Heart left ventricle (tissue), 16 donors: Measurements from ENCODE around the gene LRRC26. TPM values are rescaled to one million over a fixed set of nuclear protein-coding genes. Genes with fewer than 3 reads are reported as not detected.
A peak's percentile ranks its signal among the peaks of the same experiment; 100 is the strongest.

Source experiments
- ATAC-seq, 4 donors: fragments of 200-7000 bp; cut with Tn5 transposase; one replicate each; pipeline ENCODE4 v1.9.1; 2020 to 2022; ENCODE audit warnings: moderate library complexity in 4 of 4, mild to moderate bottlenecking in 3 of 4, moderate number of reproducible peaks in 1 of 4
- DNase-seq, 5 donors: peaks; one replicate each; pipeline ENCODE4 v3.0.0-alpha.2; 2020
- H3K27ac ChIP-seq, 12 donors: fragments of 200-600 bp; sonication (generic) in 4 of 12; one replicate each; pipeline versions ENCODE4 v1.5.0 to v1.8.0; 2016 to 2022; ENCODE audit warnings: mild to moderate bottlenecking in 2 of 12
- H3K27me3 ChIP-seq, 9 donors: fragments of 200-600 bp; sonication (generic) in 2 of 9; one replicate each; pipeline versions ENCODE4 v1.5.1 to v1.8.0; 2016 to 2022; ENCODE audit warnings: mild to moderate bottlenecking in 3 of 9
- H3K36me3 ChIP-seq, 9 donors: fragments of 200-600 bp; sonication (generic) in 2 of 9; one replicate each; pipeline versions ENCODE4 v1.5.0 to v1.8.0; 2018 to 2022; ENCODE audit warnings: mild to moderate bottlenecking in 2 of 9
- H3K4me1 ChIP-seq, 12 donors: fragments of 200-600 bp; sonication (generic) in 4 of 12; one replicate each; pipeline versions ENCODE4 v1.5.0 to v1.8.0; 2016 to 2022; ENCODE audit warnings: mild to moderate bottlenecking in 3 of 12
- H3K4me3 ChIP-seq, 12 donors: fragments of 200-600 bp; sonication (generic) in 4 of 12; one replicate each; pipeline versions ENCODE4 v1.5.0 to v1.8.0; 2017 to 2022; ENCODE audit warnings: mild to moderate bottlenecking in 9 of 12, moderate library complexity in 4 of 12
- H3K9me3 ChIP-seq, 12 donors: fragments of 200-600 bp; sonication (generic) in 4 of 12; one replicate each; pipeline versions ENCODE4 v1.5.0 to v1.8.0; 2016 to 2022; ENCODE audit warnings: mild to moderate bottlenecking in 1 of 12
- POLR2A ChIP-seq, 2 donors: fragments of 450-650 bp; IDR thresholded peaks; one replicate each; pipeline ENCODE4 v1.6.1; 2017; ENCODE audit warnings: antibody characterized with exemption in 2 of 2, mild to moderate bottlenecking in 2 of 2, moderate library complexity in 2 of 2
- WGBS, 4 donors: extraction: QIAGEN DNeasy Blood & Tissue Kit in 2 of 4; methylation state at CpG; one replicate each; pipeline versions ENCODE4 v1.1.5 to v1.1.7; 2013 to 2018; 5-methylcytosine and 5-hydroxymethylcytosine counted together
- intact Hi-C, 10 donors: fragments of 100-400 bp; cut with DNase I; formaldehyde crosslinking; loops; one replicate each; pipeline versions ENCODE4 v1.11.1 to v1.14.2; 2022
- polyA plus RNA-seq, 2 donors: library from polyadenylated mRNA; stranded (reverse); fragments of 200-250 nt; gene quantifications; one replicate each; pipeline ENCODE4 v1.2.3, GENCODE V29; 2013
- total RNA-seq, 9 donors: library from RNA; depleted of rRNA in 2 of 9; stranded (reverse); fragments of >200 nt in 2 of 9; fragmentation: NEBNext Ultra II Directional in 3 of 9; extraction: Animal tissue kit (Norgen Biotek cat#: 25700) in 3 of 9; gene quantifications; one replicate each; pipeline versions ENCODE4 v1.1.0 to v1.2.4, GENCODE V29; 2016 to 2023
- TF ChIP-seq, protein P1 (sequence below), 12 donors: fragments of 200-600 bp; sonication (generic) in 4 of 12; IDR thresholded peaks; one replicate each; pipeline versions ENCODE4 v1.5.0 to v1.8.0; 2018 to 2022; ENCODE audit warnings: antibody characterized with exemption in 12 of 12, mild to moderate bottlenecking in 5 of 12
- donor health status: ischemic (EF 13 %, LVEDD 7.1; RV severe dilation, severe dysfunction).
- donor health status: healthy with polysubstance abuse.
- donor health status: DM: no; HTN: yes; CAD: no.
- donor health status: DM: no; HTN: no; CAD: no.
- donor health status: ischemic (EF 25% LVEDD 6.9; RV normal size, moderate dysfunction).
- donor health status: ischemic (EF 25% LVEDD 5.7; RV mildly dilated, moderate dysfunction).
- donor health status: healthy.
- donor health status: DM: yes; HTN: yes; CAD: no.
- donor health status: ischemic (EF 35%, LVEDD 5.7; RV mildly dilated, moderate dysfunction).
- donor health status: nonischemic (EF 11% LVEDD 7.7; RV severe dilation, severe dysfunction).
- donor health status: DM: yes; HTN: yes; CAD: no.
- donor health status: PGD.
- donor health status: ischemic (EF 29% LVEDD 5.4; RV normal size, mild dysfunction).
- donor health status: nonischemic (EF 23%, LVEDD 6.1; RV moderate dilation, normal function).

The LRRC26 gene
- total and polyA plus RNA-seq, 11 donors: not detected

DNA sequence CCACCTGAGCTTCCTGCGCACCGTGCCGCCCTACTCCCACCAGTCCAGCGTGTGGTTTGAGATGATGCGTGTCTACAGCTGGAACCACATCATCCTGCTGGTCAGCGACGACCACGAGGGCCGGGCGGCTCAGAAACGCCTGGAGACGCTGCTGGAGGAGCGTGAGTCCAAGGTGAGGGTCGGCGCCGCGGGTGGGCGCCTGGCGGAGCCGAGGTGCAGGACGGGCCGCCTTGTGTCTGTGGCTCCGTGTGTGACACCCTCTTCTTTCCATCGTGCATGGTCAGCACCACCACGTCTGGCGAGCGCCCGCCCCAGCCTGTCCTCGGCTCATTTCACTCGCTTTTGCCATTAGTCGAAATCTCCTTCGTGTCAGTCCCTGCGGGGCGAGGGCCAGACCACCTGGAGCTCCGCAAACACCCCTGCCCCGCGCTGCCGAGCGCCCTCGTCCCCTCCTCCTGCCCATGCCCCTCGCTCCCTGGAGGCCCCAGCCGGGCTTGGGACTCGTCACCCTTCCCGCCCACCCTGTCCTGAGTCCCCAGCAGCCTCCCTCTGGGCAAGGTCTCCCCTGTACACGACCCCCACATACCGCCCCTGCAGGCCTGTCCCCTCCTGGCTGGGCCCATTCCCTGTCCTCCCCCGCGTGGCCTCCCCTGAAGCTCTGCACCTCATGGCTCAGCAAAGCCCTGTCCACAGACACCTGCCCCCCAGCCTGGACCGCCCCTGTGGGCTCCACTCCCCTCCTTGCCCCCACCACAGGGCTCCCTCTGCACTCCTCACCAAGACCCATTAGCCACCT is 23.9 kb downstream of the LRRC26 start:
- Histone ChIP-seq H3K36me3 (no peaks in the 10 kb centered on the region), H3K9me3 (no peaks in the 10 kb centered on the region), H3K27ac (no peak overlapping the region), H3K27me3 (peaks cover 12 to 74% (median 38%) of the 10 kb centered on the region in 9 donors), H3K4me1 (no peaks in the 10 kb centered on the region), H3K4me3 (no peak overlapping the region)
- TF ChIP-seq, protein P1, sequence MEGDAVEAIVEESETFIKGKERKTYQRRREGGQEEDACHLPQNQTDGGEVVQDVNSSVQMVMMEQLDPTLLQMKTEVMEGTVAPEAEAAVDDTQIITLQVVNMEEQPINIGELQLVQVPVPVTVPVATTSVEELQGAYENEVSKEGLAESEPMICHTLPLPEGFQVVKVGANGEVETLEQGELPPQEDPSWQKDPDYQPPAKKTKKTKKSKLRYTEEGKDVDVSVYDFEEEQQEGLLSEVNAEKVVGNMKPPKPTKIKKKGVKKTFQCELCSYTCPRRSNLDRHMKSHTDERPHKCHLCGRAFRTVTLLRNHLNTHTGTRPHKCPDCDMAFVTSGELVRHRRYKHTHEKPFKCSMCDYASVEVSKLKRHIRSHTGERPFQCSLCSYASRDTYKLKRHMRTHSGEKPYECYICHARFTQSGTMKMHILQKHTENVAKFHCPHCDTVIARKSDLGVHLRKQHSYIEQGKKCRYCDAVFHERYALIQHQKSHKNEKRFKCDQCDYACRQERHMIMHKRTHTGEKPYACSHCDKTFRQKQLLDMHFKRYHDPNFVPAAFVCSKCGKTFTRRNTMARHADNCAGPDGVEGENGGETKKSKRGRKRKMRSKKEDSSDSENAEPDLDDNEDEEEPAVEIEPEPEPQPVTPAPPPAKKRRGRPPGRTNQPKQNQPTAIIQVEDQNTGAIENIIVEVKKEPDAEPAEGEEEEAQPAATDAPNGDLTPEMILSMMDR (IDR thresholded peaks at IDR 0.05): no peak
- ATAC-seq (no peak), DNase-seq (peak in 1 of 5 donors; percentile 41)
- intact Hi-C loops: loop anchor here in 1 of 10 donors (10.0 kb wide), 1 partner anchor 359 kb away; no protein-coding TSS in a partner anchor
- 50 to 59% (median 52%) methylated on average over 25 to 49 of the region's 49 CpGs for WGBS, 4 donors

DNA sequence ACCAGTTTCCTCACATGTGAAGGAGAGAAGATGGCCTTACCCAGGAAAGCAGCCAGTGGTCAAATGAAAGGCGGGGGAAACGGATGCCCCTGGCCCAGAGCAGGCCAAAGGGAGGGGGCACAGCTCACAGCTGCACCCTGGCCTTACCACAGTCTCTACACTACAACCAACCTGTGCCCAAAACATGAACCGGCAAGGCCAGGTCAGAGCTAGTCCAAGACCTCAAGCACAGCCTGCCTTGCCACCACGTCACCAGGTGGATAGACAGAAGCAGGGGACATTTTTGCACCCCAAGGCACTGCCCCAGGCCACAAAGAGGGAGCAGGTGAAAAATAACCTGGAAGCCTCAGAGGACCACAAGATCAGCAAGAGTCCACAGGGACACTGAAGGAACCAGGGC is 26.4 kb downstream of the LRRC26 start:
- intact Hi-C loops: loop anchor here in 1 of 10 donors (10.0 kb wide), 1 partner anchor 361 kb away; no protein-coding TSS in a partner anchor
- Histone ChIP-seq H3K27ac (no peak overlapping the region), H3K27me3 (peaks cover 12 to 87% (median 53%) of the 10 kb centered on the region in 9 donors), H3K4me1 (peaks cover 0 to 11% (median 1%) of the 10 kb centered on the region in 12 donors), H3K4me3 (no peak overlapping the region), H3K9me3 (no peaks in the 10 kb centered on the region), H3K36me3 (no peaks in the 10 kb centered on the region)
- ATAC-seq (no peak), DNase-seq (peak in 1 of 5 donors; percentile 10)
- TF ChIP-seq, protein P1 (IDR thresholded peaks at IDR 0.05): no peak
- no peak for TF ChIP-seq POLR2A (IDR thresholded peaks at IDR 0.05)
- 52 to 65% (median 53%) methylated on average over 4 of the region's 4 CpGs; no CpG with 5 or more reads in 1 of the 4 donors for WGBS, 4 donors

DNA sequence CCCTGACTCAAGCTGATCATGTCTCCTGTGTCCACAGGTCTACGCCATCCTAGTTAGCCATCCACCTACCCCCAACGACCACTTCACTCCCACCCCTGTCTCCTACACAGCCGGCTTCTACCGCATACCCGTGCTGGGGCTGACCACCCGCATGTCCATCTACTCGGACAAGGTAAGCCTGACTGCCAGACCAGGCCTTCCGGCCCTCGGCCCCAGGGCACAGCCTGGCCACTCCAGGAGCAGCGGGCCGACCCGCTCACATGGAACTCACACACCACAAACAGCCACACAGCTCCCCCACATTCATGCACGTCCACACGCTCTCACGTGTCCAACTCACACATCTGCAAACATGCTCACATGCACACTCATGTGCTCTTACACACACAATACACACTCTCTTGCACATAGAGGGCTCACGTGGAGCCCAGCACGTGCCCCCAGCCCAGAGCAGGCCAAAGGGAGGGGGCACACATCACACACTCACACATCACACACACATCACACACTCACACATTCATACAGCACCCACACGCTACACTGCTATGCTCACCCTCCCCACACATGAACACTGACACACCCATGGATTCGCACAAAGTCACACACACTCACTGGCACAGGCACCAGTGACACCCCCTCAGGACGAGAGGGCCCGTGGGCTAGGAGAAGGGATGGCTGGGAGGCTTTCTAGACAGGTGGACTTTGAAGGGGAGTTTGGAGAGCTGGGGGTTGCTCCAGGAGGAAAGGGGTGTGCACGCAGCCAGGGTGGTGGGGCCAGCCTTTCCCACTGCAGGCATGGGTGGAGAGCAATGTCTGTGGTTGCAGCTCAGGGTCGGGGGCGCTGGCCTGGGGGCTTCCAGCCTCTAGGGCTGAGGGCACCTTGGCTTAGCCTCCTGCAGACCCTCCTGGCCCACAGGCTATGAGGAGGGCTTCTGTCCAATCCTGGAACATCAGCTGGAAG is 27.6 kb downstream of the LRRC26 start:
- intact Hi-C loops: loop anchor here in 1 of 10 donors (10.0 kb wide), 1 partner anchor 363 kb away; no protein-coding TSS in a partner anchor
- Histone ChIP-seq H3K4me3 (no peak overlapping the region), H3K27me3 (peaks cover 18 to 87% (median 61%) of the 10 kb centered on the region in 9 donors), H3K27ac (no peak overlapping the region), H3K36me3 (no peaks in the 10 kb centered on the region), H3K4me1 (peaks cover 0 to 14% (median 1%) of the 10 kb centered on the region in 12 donors), H3K9me3 (no peaks in the 10 kb centered on the region)
- peak in 1 of 5 donors; percentile 20 for DNase-seq
- ATAC-seq: peak in 1 of 4 donors; percentile 10
- WGBS, 4 donors: 71 to 76% (median 74%) methylated on average over 22 to 24 of the region's 24 CpGs
- TF ChIP-seq, protein P1 (IDR thresholded peaks at IDR 0.05): no peak
- no peak for TF ChIP-seq POLR2A (IDR thresholded peaks at IDR 0.05)
